Astrocyte (in vitro differentiated cells and primary cell): ENCODE results near the gene ADAMTS12. TPM values are rescaled to one million over a fixed set of nuclear protein-coding genes. Genes with fewer than 3 reads are reported as not detected.

Source experiments
- DNase-seq: peaks from one replicate; pipeline ENCODE4 v3.0.0-alpha.2; 2010; ENCODE audit warnings: low read depth
- FAIRE-seq: peaks from 2 replicates; lab custom pipeline; 2011; peaks lifted over from hg19 to GRCh38; lab: Jason Lieb, UNC
- H2AFZ ChIP-seq: 2 replicates; pipeline ENCODE4 v1.6.0; 2012; ENCODE audit warnings: low read depth, low read length, inconsistent platforms
- H3K27ac ChIP-seq: 2 replicates; pipeline ENCODE4 v1.5.1; 2011; ENCODE audit warnings: low read depth, low read length, inconsistent platforms
- H3K27me3 ChIP-seq: 2 replicates; pipeline ENCODE4 v1.6.0; 2011; ENCODE audit warnings: low read length, inconsistent platforms; ENCODE audit not compliant: insufficient read depth
- H3K36me3 ChIP-seq: 2 replicates; pipeline ENCODE4 v1.5.1; 2011; ENCODE audit warnings: low read length, inconsistent platforms; ENCODE audit not compliant: insufficient read depth
- H3K4me1 ChIP-seq: 2 replicates; pipeline ENCODE4 v1.5.1; 2011; ENCODE audit warnings: low read length, inconsistent platforms; ENCODE audit not compliant: insufficient read depth
- H3K4me2 ChIP-seq: 2 replicates; pipeline ENCODE4 v1.6.0; 2012; ENCODE audit warnings: low read length, inconsistent platforms
- H3K4me3 ChIP-seq: 2 replicates; pipeline ENCODE4 v1.5.1; 2011; ENCODE audit warnings: low read depth, mild to moderate bottlenecking, low read length, inconsistent platforms; ENCODE audit not compliant: insufficient read depth
- H3K79me2 ChIP-seq: 2 replicates; pipeline ENCODE4 v1.6.0; 2012; ENCODE audit warnings: mild to moderate bottlenecking, low read length, inconsistent platforms; ENCODE audit not compliant: insufficient read depth
- H3K9ac ChIP-seq: 2 replicates; pipeline ENCODE4 v1.6.0; 2012; ENCODE audit warnings: mild to moderate bottlenecking, low read length, inconsistent platforms
- H3K9me3 ChIP-seq: 2 replicates; pipeline ENCODE4 v1.5.1; 2012; ENCODE audit warnings: low read depth, mild to moderate bottlenecking, low read length, inconsistent platforms; ENCODE audit not compliant: insufficient read depth
- H4K20me1 ChIP-seq: 2 replicates; pipeline ENCODE4 v1.6.0; 2012; ENCODE audit warnings: low read length, inconsistent platforms; ENCODE audit not compliant: insufficient read depth
- H3K27ac Mint-ChIP-seq: one replicate; pipeline ENCODE4 v1.8.0; 2021; ENCODE audit warnings: mild to moderate bottlenecking, mixed read lengths; ENCODE audit not compliant: unreplicated experiment
- H3K27me3 Mint-ChIP-seq: one replicate; pipeline ENCODE4 v1.8.0; 2021; ENCODE audit warnings: low read depth, mixed read lengths; ENCODE audit not compliant: unreplicated experiment
- H3K36me3 Mint-ChIP-seq: one replicate; pipeline ENCODE4 v1.8.0; 2021; ENCODE audit warnings: low read depth, mixed read lengths; ENCODE audit not compliant: unreplicated experiment
- H3K4me1 Mint-ChIP-seq: one replicate; pipeline ENCODE4 v1.8.0; 2021; ENCODE audit warnings: low read depth, mixed read lengths; ENCODE audit not compliant: unreplicated experiment
- H3K4me3 Mint-ChIP-seq: one replicate; pipeline ENCODE4 v1.8.0; 2021; ENCODE audit warnings: mild to moderate bottlenecking, moderate library complexity, mixed read lengths; ENCODE audit not compliant: unreplicated experiment
- H3K9me3 Mint-ChIP-seq: one replicate; pipeline ENCODE4 v1.8.0; 2021; ENCODE audit warnings: mild to moderate bottlenecking, mixed read lengths; ENCODE audit not compliant: unreplicated experiment
- CTCF ChIP-seq: IDR thresholded peaks from 2 replicates; pipeline ENCODE4 v1.5.1; 2011; ENCODE audit warnings: low read depth, mild to moderate bottlenecking, inconsistent platforms, low read length, moderate library complexity; ENCODE audit not compliant: insufficient read depth
- EZH2 ChIP-seq: IDR thresholded peaks from 2 replicates; pipeline ENCODE4 v1.6.1; 2012; ENCODE audit warnings: mild to moderate bottlenecking, low read length, inconsistent platforms; ENCODE audit not compliant: insufficient read depth
- total RNA-seq: library from RNA; stranded (reverse); gene quantifications from 2 replicates; pipeline ENCODE4 v1.2.1, GENCODE V29; 2021

The ADAMTS12 gene
- total RNA-seq, 1 donor from 2014 or later: 156 TPM

DNA sequence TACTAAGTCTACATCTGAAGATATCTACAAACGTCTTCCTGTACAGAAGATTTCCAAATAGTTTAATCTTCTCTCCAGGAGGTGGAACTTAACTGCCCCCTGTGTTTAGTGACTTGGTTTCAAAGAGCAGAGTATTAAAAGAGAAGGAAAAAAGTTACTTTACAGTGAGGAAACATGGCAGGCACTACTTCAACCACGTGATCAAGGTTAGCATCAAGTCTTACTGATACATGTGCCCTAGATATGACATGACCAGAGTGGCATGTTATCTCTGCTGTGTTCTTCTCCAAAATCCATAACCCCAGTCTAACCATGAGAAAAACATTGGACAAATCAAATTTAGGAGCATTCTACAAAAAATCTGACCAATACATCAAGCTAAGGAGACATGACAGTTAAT, 125.8 kb downstream of the ADAMTS12 start:
- Mint-ChIP-seq H3K4me1 (peaks cover 44% of the 10 kb centered on the region), H3K36me3 (no peaks in the 10 kb centered on the region), H3K4me3 (no peak overlapping the region), H3K27me3 (no peaks in the 10 kb centered on the region), H3K27ac (no peak overlapping the region), H3K9me3 (no peaks in the 10 kb centered on the region)
- no peak overlapping the region for H3K27ac ChIP-seq
- FAIRE-seq (no peak), DNase-seq (no peak)
- H3K36me3 ChIP-seq: no peaks in the 10 kb centered on the region
- no peaks in the 10 kb centered on the region for H3K27me3 ChIP-seq
- peaks cover 77% of the 10 kb centered on the region for H3K79me2 ChIP-seq
- no peak overlapping the region for H3K4me3 ChIP-seq
- TF ChIP-seq EZH2 (no peak), CTCF (no peak)
- no peak overlapping the region for H3K4me2 ChIP-seq
- H3K9me3 ChIP-seq: no peaks in the 10 kb centered on the region
- no peak overlapping the region for H2AFZ ChIP-seq
- H4K20me1 ChIP-seq: peaks cover 7% of the 10 kb centered on the region
- H3K4me1 ChIP-seq: peaks cover 15% of the 10 kb centered on the region
- no peak overlapping the region for H3K9ac ChIP-seq

DNA sequence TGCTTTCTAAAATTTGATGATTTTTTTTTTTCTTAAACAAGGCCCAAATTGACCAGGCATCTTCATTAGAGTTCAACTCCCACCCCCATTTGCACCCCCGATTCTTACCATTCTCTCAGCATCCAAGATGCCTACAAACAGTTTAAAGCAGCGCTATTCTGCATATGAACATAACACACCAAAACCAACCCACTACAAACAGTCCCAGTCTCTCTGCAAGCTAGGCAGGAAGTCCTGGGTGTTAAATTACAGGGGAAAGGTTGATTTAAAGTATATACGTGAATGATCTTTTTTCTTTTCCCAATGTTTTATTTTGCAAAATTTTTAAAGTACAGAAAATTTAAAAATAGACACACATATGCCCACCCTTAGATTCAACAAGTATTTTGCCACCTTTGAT, 127.0 kb downstream of the ADAMTS12 start:
- no peak for DNase-seq
- TF ChIP-seq EZH2 (no peak), CTCF (no peak)
- Histone ChIP-seq H4K20me1 (peaks cover 7% of the 10 kb centered on the region), H3K27ac (no peak overlapping the region), H3K4me2 (no peak overlapping the region), H3K27me3 (no peaks in the 10 kb centered on the region), H3K79me2 (peaks cover 70% of the 10 kb centered on the region), H3K36me3 (no peaks in the 10 kb centered on the region), H3K4me3 (no peak overlapping the region), H3K9ac (no peak overlapping the region), H3K9me3 (no peaks in the 10 kb centered on the region), H2AFZ (no peak overlapping the region), H3K4me1 (peaks cover 14% of the 10 kb centered on the region)
- no peaks in the 10 kb centered on the region for H3K9me3 Mint-ChIP-seq
- FAIRE-seq: no peak
- no peak overlapping the region for H3K4me3 Mint-ChIP-seq
- no peaks in the 10 kb centered on the region for H3K27me3 Mint-ChIP-seq
- peaks cover 51% of the 10 kb centered on the region for H3K4me1 Mint-ChIP-seq
- no peaks in the 10 kb centered on the region for H3K36me3 Mint-ChIP-seq
- H3K27ac Mint-ChIP-seq: peak overlapping the region; percentile 64

GRCh38 chr5:33763435-33763834, 128.4 kb downstream of the ADAMTS12 start:
- Histone ChIP-seq H3K4me1 (peaks cover 14% of the 10 kb centered on the region), H2AFZ (no peak overlapping the region), H3K9me3 (no peaks in the 10 kb centered on the region), H3K36me3 (no peaks in the 10 kb centered on the region), H3K79me2 (peaks cover 68% of the 10 kb centered on the region), H3K4me3 (no peak overlapping the region), H3K27ac (no peak overlapping the region), H3K4me2 (no peak overlapping the region), H3K27me3 (no peaks in the 10 kb centered on the region), H4K20me1 (peaks cover 1% of the 10 kb centered on the region), H3K9ac (no peak overlapping the region)
- TF ChIP-seq EZH2: no peak
- TF ChIP-seq CTCF: no peak
- Mint-ChIP-seq H3K4me1 (peaks cover 60% of the 10 kb centered on the region), H3K27me3 (no peaks in the 10 kb centered on the region), H3K4me3 (no peak overlapping the region), H3K9me3 (no peaks in the 10 kb centered on the region), H3K36me3 (peaks cover 1% of the 10 kb centered on the region), H3K27ac (peak overlapping the region; percentile 27)
- FAIRE-seq (no peak), DNase-seq (no peak)
